GM18517 (cell line): ENCODE data around the gene TBC1D24.
"Not testable (repeated sequence)": the region's sequence is repeated elsewhere in the genome, so short reads cannot be mapped to it uniquely, and the experiment has no call there.

ENCODE experiments used
- ATAC-seq: cut with Tn5 transposase; IDR thresholded peaks from one replicate; pipeline ENCODE4 v1.9.1; 2021; ENCODE audit warnings: mild to moderate bottlenecking, moderate library complexity; ENCODE audit not compliant: unreplicated experiment

The TBC1D24 gene

DNA sequence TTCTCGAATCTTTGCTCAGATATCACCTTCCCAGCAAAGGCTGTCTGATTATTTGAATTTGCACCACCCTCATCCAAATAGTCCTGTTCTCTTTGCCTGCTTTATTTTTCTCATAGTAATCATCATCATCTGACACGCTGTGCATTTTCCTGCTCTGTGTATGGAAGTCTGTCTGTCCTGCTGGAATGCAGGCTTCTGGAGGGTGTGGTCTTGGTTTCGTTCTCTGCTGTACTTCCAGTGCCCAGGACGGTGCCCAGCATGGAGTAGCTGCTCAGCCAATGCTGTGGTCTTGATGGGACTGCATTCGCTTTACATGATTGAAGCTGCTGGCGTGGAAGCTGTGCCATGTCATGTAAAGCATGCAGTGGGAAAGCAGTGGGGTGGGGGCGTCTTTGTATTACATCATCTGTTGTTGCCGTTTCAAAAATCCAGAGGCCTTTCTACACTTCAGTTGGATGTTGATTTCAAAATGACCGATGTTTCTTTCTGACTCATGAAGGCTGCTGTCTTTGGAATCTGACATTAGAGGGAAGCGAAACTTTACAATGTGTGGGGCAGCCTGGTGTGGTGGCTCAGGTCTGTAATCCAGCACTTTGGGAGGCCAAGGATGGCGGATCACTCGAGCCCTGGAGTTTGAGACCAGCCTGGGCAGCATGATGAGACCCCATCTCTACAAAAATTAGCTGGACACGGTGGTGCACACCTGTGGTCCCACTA lies 79.9 kb downstream of the TBC1D24 start:
- not testable (repeated sequence) for ATAC-seq
